ENCODE measurements around the gene RHBDL3. TPM values are rescaled to one million over a fixed set of nuclear protein-coding genes. Genes with fewer than 3 reads are reported as not detected.

RHBDL3 gene
- total and polyA plus RNA-seq, 2 donors (not counting 3 experiments of a cell fraction or from before 2014, with no cell fraction given): 0.11 to 0.20 TPM

DNA sequence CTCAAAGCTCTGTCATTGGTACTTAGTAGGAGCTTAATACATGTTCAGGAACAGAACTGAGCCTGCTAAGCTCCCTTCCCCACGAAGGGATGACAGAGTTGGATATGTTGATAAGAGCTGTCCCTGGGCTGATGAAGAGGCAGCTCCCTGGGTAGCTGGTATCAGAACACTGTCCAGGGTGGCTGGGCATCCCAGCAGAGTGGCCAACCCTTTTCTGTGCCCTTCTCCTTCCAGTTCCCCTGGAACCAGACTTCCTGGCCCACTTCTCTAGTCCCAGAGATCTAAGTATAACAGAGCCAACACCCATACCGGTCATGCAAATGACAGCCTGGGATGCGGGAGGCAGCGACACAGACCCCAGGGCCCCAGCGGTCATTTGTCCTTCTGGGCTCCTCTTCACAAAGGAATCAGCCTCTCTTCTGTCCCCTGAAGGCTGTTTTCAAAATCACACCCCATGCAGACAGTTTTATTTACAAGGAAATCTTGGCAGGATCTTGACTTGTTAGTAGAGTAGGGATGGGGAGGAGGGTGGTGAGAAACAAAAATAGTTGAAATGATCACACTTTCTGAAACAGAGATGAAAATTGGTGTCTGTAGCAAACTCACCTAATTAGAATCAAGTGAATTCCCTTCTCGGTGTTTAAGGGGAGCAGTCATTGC is 1.4 kb upstream of the RHBDL3 start:
- intact Hi-C loops (cut with micrococcal nuclease) (no loop called here), dilution Hi-C loops (cut with MboI; ENCODE audit: extremely low pct_ligation_motif_present, low sequenced_read_pairs) (no loop called here)
- Histone ChIP-seq H2AFZ (ENCODE audit: low read depth, low read length) (no peak overlapping the region), H3K27me3 (ENCODE audit: control insufficient read depth in 2 of 2, insufficient read depth in 2 of 2, low read length in 2 of 2) (peaks cover 58 to 75% of the 10 kb centered on the region in 2 experiments), H3K9ac (replicated peaks; ENCODE audit: extremely low read depth, insufficient read depth, low read length) (no peak overlapping the region), H3K9me1 (replicated peaks; ENCODE audit: control insufficient read depth, extremely low read depth, insufficient read depth, low read length) (no peaks in the 10 kb centered on the region), H3K4me1 (ENCODE audit: control insufficient read depth, extremely low read depth, insufficient read depth, low read length) (peaks cover 13% of the 10 kb centered on the region), H3K9me3 (replicated peaks; ENCODE audit: control insufficient read depth, insufficient read depth, low read length) (no peaks in the 10 kb centered on the region), H3K4me2 (ENCODE audit: insufficient read depth, low read length) (no peak overlapping the region), H3K27ac (ENCODE audit: insufficient read depth, low read depth, low read length) (no peak overlapping the region), H3K4me3 (replicated peaks in 1 of 3; ENCODE audit: insufficient read depth in 1 of 3, low read depth in 1 of 3, low read length in 3 of 3) (no peak overlapping the region), H4K20me1 (replicated peaks; ENCODE audit: control insufficient read depth, extremely low read depth, insufficient read depth, low read length) (no peaks in the 10 kb centered on the region), H3K36me3 (ENCODE audit: control insufficient read depth in 2 of 2, extremely low read depth in 1 of 2, insufficient read depth in 2 of 2, low read length in 2 of 2) (no peaks in the 10 kb centered on the region), H3K79me2 (ENCODE audit: control insufficient read depth, insufficient read depth, low read length) (no peaks in the 10 kb centered on the region)
- no TSS peak for BruUV-seq (replicated peaks)
- ChIA-PET POLR2A (no interaction called here), CTCF (interaction anchor here (1.0 kb wide), 2 partner anchors 10 kb away, joined by 3 read pairs; no protein-coding TSS in a partner anchor)
- DNase-seq (ENCODE audit: low read depth, low spot score) (no peak), FAIRE-seq (no peak)
- TF ChIP-seq, protein P1, sequence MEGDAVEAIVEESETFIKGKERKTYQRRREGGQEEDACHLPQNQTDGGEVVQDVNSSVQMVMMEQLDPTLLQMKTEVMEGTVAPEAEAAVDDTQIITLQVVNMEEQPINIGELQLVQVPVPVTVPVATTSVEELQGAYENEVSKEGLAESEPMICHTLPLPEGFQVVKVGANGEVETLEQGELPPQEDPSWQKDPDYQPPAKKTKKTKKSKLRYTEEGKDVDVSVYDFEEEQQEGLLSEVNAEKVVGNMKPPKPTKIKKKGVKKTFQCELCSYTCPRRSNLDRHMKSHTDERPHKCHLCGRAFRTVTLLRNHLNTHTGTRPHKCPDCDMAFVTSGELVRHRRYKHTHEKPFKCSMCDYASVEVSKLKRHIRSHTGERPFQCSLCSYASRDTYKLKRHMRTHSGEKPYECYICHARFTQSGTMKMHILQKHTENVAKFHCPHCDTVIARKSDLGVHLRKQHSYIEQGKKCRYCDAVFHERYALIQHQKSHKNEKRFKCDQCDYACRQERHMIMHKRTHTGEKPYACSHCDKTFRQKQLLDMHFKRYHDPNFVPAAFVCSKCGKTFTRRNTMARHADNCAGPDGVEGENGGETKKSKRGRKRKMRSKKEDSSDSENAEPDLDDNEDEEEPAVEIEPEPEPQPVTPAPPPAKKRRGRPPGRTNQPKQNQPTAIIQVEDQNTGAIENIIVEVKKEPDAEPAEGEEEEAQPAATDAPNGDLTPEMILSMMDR (IDR thresholded peaks at IDR 0.05; ENCODE audit: extremely low read depth in 1 of 2, insufficient read depth in 1 of 2, low read depth in 1 of 2, low read length in 2 of 2): no peak
- TF ChIP-seq MYC (IDR thresholded peaks at IDR 0.05; ENCODE audit: low read depth, low read length) (no peak), JUN (IDR thresholded peaks at IDR 0.05; ENCODE audit: borderline replicate concordance, insufficient read depth, insufficient read length, low read depth) (no peak), POLR2AphosphoS5 (IDR thresholded peaks at IDR 0.05; ENCODE audit: insufficient read depth, low read depth, low read length) (no peak), FOS (IDR thresholded peaks at IDR 0.05; ENCODE audit: borderline replicate concordance, insufficient read depth, low read length) (no peak), GATA2 (IDR thresholded peaks at IDR 0.05; ENCODE audit: insufficient read depth, insufficient read length, low read depth, low read length) (no peak), EZH2 (IDR thresholded peaks at IDR 0.05; ENCODE audit: borderline replicate concordance, low read depth, low read length, severe bottlenecking) (no peak), MAX (IDR thresholded peaks at IDR 0.05; ENCODE audit: insufficient read depth, insufficient read length) (no peak), POLR2A (IDR thresholded peaks at IDR 0.05; ENCODE audit: low read depth, low read length) (no peak)

All from endothelial cell of umbilical vein (primary cell).